NCI-H1417 (cell line): ENCODE measurements around the gene CEP19.

Experiments used
- DNase-seq, 3 experiments: peaks; one replicate each; lab custom pipeline; 2025; lab: John Stamatoyannopoulos, UW

Gene CEP19

DNA sequence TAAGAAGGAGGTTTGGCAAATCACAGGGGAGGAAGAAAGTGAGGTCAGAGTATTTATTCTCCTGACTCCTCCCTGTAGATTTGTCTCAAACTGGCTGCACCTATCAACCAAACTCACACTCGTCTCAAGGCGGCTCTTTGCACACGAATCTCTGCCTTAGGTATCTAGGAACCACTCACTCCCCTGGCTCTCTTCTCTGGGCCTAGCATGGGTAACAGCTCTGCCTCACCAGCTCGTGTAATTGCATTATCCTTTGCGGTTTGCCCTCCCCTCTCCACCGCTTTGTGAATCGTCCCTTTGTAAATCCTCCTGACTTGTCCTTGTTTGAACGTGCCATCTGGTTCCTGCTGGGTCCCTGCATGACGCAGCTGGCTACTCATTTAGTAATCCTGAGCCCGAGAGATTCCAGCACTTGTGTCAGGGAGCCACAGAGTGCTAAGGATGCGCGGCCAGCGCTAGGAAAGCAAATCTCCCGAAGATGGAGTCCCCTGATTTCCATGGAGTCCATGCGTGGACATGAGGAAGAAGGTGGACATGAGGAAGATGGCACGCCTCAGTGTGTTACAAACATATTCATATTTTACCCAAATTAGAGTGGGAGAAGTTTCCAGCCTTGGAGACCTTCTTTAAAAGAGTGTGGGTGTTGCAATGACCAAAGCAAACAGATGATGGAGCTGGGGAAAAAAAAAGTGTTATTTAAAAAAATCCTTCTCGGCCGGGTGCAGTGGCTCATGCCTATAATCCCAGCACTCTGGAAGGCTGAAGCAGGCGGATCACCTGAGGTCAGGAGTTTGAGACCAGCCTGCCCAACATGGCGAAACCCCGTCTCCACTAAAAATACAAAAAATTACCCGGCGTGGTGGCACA is 45.8 kb downstream of the CEP19 start:
- peak; percentile 69 to 89 (median 88) for DNase-seq

DNA sequence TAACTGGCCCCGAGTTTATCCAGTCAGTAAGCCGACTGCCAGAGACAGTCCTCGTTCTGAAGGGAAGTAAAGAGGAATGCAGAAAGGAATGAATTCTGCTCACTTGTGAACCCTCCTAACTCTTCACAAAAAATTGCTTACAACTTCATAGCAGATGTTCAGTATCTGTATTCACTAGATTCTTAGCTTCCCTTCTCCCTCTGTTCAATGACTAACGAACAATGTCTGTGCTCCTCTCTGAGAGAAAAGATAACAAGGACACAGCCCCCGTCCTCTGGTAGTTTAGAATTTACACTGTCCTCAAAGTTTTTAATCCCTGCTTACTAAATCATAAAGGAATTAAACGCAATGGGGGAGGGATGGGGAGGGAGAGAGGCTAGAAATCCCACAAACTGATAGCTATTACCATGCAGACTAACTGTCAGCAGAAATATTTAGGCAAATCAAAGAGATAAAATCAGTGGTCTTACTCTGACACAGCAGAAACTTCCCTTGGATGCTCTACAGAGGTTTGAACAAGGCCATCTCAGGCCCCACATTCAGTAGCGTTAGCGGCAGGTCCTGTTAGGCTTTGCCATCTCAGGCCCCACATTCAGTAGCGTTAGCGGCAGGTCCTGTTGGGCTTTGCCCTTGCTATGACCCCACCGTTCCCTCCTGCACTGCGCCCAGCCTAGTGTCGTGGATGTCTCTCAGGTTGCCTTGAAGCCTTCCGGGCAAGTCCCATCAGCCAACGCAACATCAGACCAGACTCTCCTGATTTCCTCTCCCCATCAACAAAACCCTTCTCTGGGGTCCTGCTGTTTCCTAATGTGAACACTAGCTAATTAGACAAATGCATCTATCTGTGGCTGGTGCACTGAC is 49.1 kb downstream of the CEP19 start:
- no peak for DNase-seq

DNA sequence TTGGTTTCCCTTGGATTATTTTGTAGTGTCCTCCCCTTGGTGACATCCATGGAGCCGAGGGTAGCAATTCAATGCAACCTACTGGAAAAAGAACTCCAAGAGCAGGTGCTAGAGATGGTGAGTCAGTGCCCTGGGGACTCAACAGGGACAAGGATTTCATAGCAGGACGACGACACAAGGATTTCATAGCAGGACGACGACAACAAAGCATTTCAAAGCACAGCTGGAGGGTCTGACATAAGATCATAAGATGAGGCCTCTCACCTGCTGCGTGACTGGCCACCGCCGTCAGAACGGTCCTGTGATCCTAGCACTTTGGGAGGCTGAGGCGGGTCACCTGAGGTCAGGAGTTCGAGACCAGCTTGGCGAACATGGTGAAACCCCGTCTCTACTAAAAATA is 50.0 kb downstream of the CEP19 start:
- peak in 2 of 3 experiments; percentile 27 to 29 for DNase-seq

DNA sequence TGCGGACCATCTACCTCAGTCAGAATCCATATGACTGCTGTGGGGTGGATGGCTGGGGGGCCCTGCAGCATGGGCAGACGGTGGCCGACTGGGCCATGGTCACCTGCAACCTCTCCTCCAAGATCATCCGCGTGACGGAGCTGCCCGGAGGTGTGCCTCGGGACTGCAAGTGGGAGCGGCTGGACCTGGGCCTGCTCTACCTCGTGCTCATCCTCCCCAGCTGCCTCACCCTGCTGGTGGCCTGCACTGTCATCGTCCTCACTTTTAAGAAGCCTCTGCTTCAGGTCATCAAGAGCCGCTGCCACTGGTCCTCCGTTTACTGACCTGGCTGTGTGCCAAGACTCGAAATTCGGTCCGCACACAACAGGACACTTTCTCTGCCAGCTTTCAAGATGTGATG is 50.6 kb downstream of the CEP19 start:
- peak in 2 of 3 experiments; percentile 23 to 57 for DNase-seq

DNA sequence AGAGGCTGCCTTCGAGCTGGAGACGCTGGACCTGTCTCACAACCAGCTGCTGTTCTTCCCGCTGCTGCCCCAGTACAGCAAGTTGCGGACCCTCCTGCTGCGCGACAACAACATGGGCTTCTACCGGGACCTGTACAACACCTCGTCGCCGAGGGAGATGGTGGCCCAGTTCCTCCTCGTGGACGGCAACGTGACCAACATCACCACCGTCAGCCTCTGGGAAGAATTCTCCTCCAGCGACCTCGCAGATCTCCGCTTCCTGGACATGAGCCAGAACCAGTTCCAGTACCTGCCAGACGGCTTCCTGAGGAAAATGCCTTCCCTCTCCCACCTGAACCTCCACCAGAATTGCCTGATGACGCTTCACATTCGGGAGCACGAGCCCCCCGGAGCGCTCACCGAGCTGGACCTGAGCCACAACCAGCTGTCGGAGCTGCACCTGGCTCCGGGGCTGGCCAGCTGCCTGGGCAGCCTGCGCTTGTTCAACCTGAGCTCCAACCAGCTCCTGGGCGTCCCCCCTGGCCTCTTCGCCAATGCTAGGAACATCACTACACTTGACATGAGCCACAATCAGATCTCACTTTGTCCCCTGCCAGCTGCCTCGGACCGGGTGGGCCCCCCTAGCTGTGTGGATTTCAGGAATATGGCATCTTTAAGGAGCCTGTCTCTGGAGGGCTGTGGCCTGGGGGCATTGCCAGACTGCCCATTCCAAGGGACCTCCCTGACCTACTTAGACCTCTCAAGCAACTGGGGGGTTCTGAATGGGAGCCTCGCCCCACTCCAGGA is 51.5 kb downstream of the CEP19 start:
- DNase-seq, result no peak

DNA sequence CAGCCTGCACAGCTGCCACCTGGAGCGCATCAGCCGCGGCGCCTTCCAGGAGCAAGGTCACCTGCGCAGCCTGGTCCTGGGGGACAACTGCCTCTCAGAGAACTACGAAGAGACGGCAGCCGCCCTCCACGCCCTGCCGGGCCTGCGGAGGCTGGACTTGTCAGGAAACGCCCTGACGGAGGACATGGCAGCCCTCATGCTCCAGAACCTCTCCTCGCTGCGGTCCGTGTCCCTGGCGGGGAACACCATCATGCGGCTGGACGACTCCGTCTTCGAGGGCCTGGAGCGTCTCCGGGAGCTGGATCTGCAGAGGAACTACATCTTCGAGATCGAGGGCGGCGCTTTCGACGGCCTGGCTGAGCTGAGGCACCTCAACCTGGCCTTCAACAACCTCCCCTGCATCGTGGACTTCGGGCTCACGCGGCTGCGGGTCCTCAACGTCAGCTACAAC is 52.1 kb downstream of the CEP19 start:
- DNase-seq, result no peak
